Neural cell (in vitro differentiated cells): ENCODE results near the gene CCDC149. TPM values are rescaled to one million over a fixed set of nuclear protein-coding genes. Genes with fewer than 3 reads are reported as not detected.

Experiments used
- H2AFZ ChIP-seq: fragments of 200-600, 300-800 bp; sonication (generic), shearing (Covaris generic); 2 replicates; pipeline ENCODE4 v1.6.0; 2014; ENCODE audit warnings: low read depth, mild to moderate bottlenecking, antibody characterized with exemption, low read length, moderate library complexity
- H3F3A ChIP-seq: fragments of 200-600 bp; shearing (Covaris generic); 2 replicates; pipeline ENCODE4 v1.6.1; 2016; ENCODE audit warnings: mild to moderate bottlenecking, moderate library complexity, mixed read lengths, antibody characterized with exemption, low read length; ENCODE audit not compliant: insufficient read depth, poor library complexity, severe bottlenecking
- H3K27ac ChIP-seq: fragments of 200-600, 300-800 bp; sonication (generic), shearing (Covaris generic); 2 replicates; pipeline ENCODE4 v1.5.1; 2014; ENCODE audit warnings: mild to moderate bottlenecking, low read length, moderate library complexity
- H3K27me3 ChIP-seq: fragments of 300-800, 200-600 bp; sonication (generic), shearing (Covaris generic); 2 replicates; pipeline ENCODE4 v1.6.0; 2014; ENCODE audit warnings: mild to moderate bottlenecking, low read depth, low read length, moderate library complexity; ENCODE audit not compliant: insufficient read depth
- H3K36me3 ChIP-seq: fragments of 300-800, 200-600 bp; sonication (generic), shearing (Covaris generic); 2 replicates; pipeline ENCODE4 v1.5.1; 2014; ENCODE audit warnings: mild to moderate bottlenecking, antibody characterized with exemption, low read length, moderate library complexity; ENCODE audit not compliant: insufficient read depth
- H3K4me2 ChIP-seq: fragments of 300-800, 200-600 bp; sonication (generic), shearing (Covaris generic); 2 replicates; pipeline ENCODE4 v1.6.0; 2014; ENCODE audit warnings: mild to moderate bottlenecking, low read length
- H3K4me3 ChIP-seq: fragments of 300-800, 200-600 bp; sonication (generic), shearing (Covaris generic); 2 replicates; pipeline ENCODE4 v1.5.1; 2014; ENCODE audit warnings: mild to moderate bottlenecking, low read length, moderate library complexity
- H3K79me2 ChIP-seq: fragments of 200-600 bp; shearing (Covaris generic); replicated peaks from 2 replicates; pipeline ENCODE4 v1.6.0; 2014; ENCODE audit warnings: mild to moderate bottlenecking, low read length, moderate library complexity; ENCODE audit not compliant: insufficient read depth
- H3K9ac ChIP-seq: fragments of 300-800, 200-600 bp; sonication (generic), shearing (Covaris generic); 2 replicates; pipeline ENCODE4 v1.6.1; 2016; ENCODE audit warnings: mild to moderate bottlenecking, low read length, mixed read lengths
- H3K9me2 ChIP-seq: fragments of 200-600 bp; shearing (Covaris generic); 2 replicates; pipeline ENCODE4 v1.6.1; 2016; ENCODE audit warnings: mild to moderate bottlenecking, low read length, mixed read lengths; ENCODE audit not compliant: insufficient read depth
- H3K9me3 ChIP-seq: fragments of 200-600, 300-800 bp; sonication (generic), shearing (Covaris generic); 2 replicates; pipeline ENCODE4 v1.6.1; 2016; ENCODE audit warnings: mild to moderate bottlenecking, mixed run types, low read length, moderate library complexity, mixed read lengths
- H4K20me1 ChIP-seq: fragments of 200-600 bp; shearing (Covaris generic); 2 replicates; pipeline ENCODE4 v1.6.1; 2016; ENCODE audit warnings: mild to moderate bottlenecking, mixed run types; ENCODE audit not compliant: insufficient read depth
- EP300 ChIP-seq: fragments of 450-650 bp; conservative IDR thresholded peaks from 2 replicates; pipeline ENCODE4 v1.6.1; 2014; ENCODE audit warnings: antibody characterized with exemption, mild to moderate bottlenecking, moderate library complexity; ENCODE audit not compliant: poor library complexity, severe bottlenecking
- EZH2 ChIP-seq: fragments of 200-600, 300-800 bp; shearing (Covaris generic), sonication (generic); IDR thresholded peaks from 2 replicates; pipeline ENCODE4 v1.6.1; 2014; ENCODE audit warnings: antibody characterized with exemption, low read length, borderline replicate concordance, mild to moderate bottlenecking; ENCODE audit not compliant: insufficient read depth, poor library complexity, severe bottlenecking
- MXI1 ChIP-seq: fragments of 450-650 bp; conservative IDR thresholded peaks from 2 replicates; pipeline ENCODE4 v1.6.1; 2014; ENCODE audit warnings: antibody characterized with exemption, mild to moderate bottlenecking; ENCODE audit not compliant: poor library complexity, severe bottlenecking
- POLR2AphosphoS5 ChIP-seq: IDR thresholded peaks from 2 replicates; pipeline ENCODE4 v1.6.1; 2012
- RAD21 ChIP-seq: fragments of 450-650 bp; conservative IDR thresholded peaks from 2 replicates; pipeline ENCODE4 v1.6.1; 2014; ENCODE audit warnings: antibody characterized with exemption, mild to moderate bottlenecking, moderate library complexity
- REST ChIP-seq: IDR thresholded peaks from 2 replicates; pipeline ENCODE4 v1.6.1; 2012; ENCODE audit warnings: borderline replicate concordance
- SMC3 ChIP-seq: fragments of 450-650 bp; conservative IDR thresholded peaks from 2 replicates; pipeline ENCODE4 v1.6.1; 2014; ENCODE audit warnings: antibody characterized with exemption, mild to moderate bottlenecking, moderate library complexity; ENCODE audit not compliant: poor library complexity
- TAF1 ChIP-seq: IDR thresholded peaks from 2 replicates; pipeline ENCODE4 v1.6.1; 2012; ENCODE audit warnings: low read depth
- polyA plus RNA-seq: library from polyadenylated mRNA; depleted of rRNA; stranded (reverse); fragments of >200 nt; gene quantifications from 2 replicates; pipeline ENCODE4 v1.2.3, GENCODE V29; 2014
- TF ChIP-seq, protein P1 (sequence below): fragments of 450-650 bp; IDR thresholded peaks from 2 replicates; pipeline ENCODE4 v1.5.1; 2014; ENCODE audit warnings: antibody characterized with exemption, mild to moderate bottlenecking, moderate library complexity; ENCODE audit not compliant: poor library complexity, severe bottlenecking

CCDC149 gene
- polyA plus RNA-seq, 1 donor from 2014 or later, result 6.6 TPM

- no peaks in the 10 kb centered on the region for H3K36me3 ChIP-seq
- H3K9me3 ChIP-seq, result no peaks in the 10 kb centered on the region
- no peak overlapping the region for H3K4me2 ChIP-seq
- H3K79me2 ChIP-seq, result no peaks in the 10 kb centered on the region
- no peaks in the 10 kb centered on the region for H4K20me1 ChIP-seq
- no peaks in the 10 kb centered on the region for H3F3A ChIP-seq
- H3K9ac ChIP-seq, result no peak overlapping the region
- H3K27me3 ChIP-seq, result no peaks in the 10 kb centered on the region
- no peak overlapping the region for H3K4me3 ChIP-seq
- no peak overlapping the region for H3K27ac ChIP-seq
- TF ChIP-seq MXI1 (no peak), REST (no peak), SMC3 (no peak), EP300 (no peak), POLR2AphosphoS5 (no peak), TAF1 (no peak), RAD21 (no peak), EZH2 (no peak)
- TF ChIP-seq, protein P1, sequence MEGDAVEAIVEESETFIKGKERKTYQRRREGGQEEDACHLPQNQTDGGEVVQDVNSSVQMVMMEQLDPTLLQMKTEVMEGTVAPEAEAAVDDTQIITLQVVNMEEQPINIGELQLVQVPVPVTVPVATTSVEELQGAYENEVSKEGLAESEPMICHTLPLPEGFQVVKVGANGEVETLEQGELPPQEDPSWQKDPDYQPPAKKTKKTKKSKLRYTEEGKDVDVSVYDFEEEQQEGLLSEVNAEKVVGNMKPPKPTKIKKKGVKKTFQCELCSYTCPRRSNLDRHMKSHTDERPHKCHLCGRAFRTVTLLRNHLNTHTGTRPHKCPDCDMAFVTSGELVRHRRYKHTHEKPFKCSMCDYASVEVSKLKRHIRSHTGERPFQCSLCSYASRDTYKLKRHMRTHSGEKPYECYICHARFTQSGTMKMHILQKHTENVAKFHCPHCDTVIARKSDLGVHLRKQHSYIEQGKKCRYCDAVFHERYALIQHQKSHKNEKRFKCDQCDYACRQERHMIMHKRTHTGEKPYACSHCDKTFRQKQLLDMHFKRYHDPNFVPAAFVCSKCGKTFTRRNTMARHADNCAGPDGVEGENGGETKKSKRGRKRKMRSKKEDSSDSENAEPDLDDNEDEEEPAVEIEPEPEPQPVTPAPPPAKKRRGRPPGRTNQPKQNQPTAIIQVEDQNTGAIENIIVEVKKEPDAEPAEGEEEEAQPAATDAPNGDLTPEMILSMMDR, result no peak
- H3K9me2 ChIP-seq, result no peaks in the 10 kb centered on the region
- H2AFZ ChIP-seq, result no peak overlapping the region
Measured at GRCh38 chr4:24794480-24794879, 118.4 kb downstream of the CCDC149 start.

GRCh38 chr4:24794051-24794450, 118.8 kb downstream of the CCDC149 start:
- no peak overlapping the region for H3K9ac ChIP-seq
- no peak for TF ChIP-seq REST
- no peak for TF ChIP-seq MXI1
- TF ChIP-seq, protein P1, result no peak
- TF ChIP-seq EZH2, result no peak
- no peak for TF ChIP-seq POLR2AphosphoS5
- H3K9me2 ChIP-seq, result no peaks in the 10 kb centered on the region
- H3K79me2 ChIP-seq, result no peaks in the 10 kb centered on the region
- no peak overlapping the region for H3K4me2 ChIP-seq
- H3K4me3 ChIP-seq, result no peak overlapping the region
- no peak overlapping the region for H3K27ac ChIP-seq
- no peaks in the 10 kb centered on the region for H3K9me3 ChIP-seq
- H3F3A ChIP-seq, result no peaks in the 10 kb centered on the region
- H3K27me3 ChIP-seq, result no peaks in the 10 kb centered on the region
- H2AFZ ChIP-seq, result no peak overlapping the region
- H4K20me1 ChIP-seq, result no peaks in the 10 kb centered on the region
- no peaks in the 10 kb centered on the region for H3K36me3 ChIP-seq
